ENCODE measurements around the gene GLYATL1B. TPM values are rescaled to one million over a fixed set of nuclear protein-coding genes. Genes with fewer than 3 reads are reported as not detected.
"Not testable (repeated sequence)": the region's sequence is repeated elsewhere in the genome, so short reads cannot be mapped to it uniquely, and the experiment has no call there.

The GLYATL1B gene
- total RNA-seq, 1 donor from 2014 or later: not detected

- TF ChIP-seq CTCF (conservative IDR thresholded peaks at IDR 0.05; ENCODE audit: low read depth, low read length): peak; percentile 85
- DNase-seq (ENCODE audit: low read depth): peak; percentile 10
- H3K4me3 ChIP-seq (ENCODE audit: low read depth, low read length): no peak overlapping the region
Observed at GRCh38 chr11:59097113-59097708, 11.1 kb downstream of the GLYATL1B start.

- DNase-seq (ENCODE audit: low read depth); H3K4me3 ChIP-seq (ENCODE audit: low read depth, low read length): not testable (repeated sequence)
Observed at GRCh38 chr11:59097938-59098337, 11.8 kb downstream of the GLYATL1B start.

GRCh38 chr11:59102259-59102765 lies 16.2 kb downstream of the GLYATL1B start:
- no peak for DNase-seq (ENCODE audit: low read depth)

GRCh38 chr11:59106363-59107336 lies 20.5 kb downstream of the GLYATL1B start, which contains the start of gene FAM111B:
Gene FAM111B (plus strand): TSS chr11:59107237. CDS start chr11:59109626, 2,389 bp downstream.
- DNase-seq (ENCODE audit: low read depth): peak; percentile 61
- peak within 1 kb of the TSS; percentile 63 for H3K4me3 ChIP-seq (ENCODE audit: low read depth, low read length)
- no peak for TF ChIP-seq CTCF (conservative IDR thresholded peaks at IDR 0.05; ENCODE audit: low read depth, low read length)

More at GRCh38 chr11:59102259-59102765, 16.2 kb downstream of the GLYATL1B start:
- peak overlapping the region; percentile 55 for H3K4me3 ChIP-seq (ENCODE audit: low read depth, low read length)
- TF ChIP-seq CTCF (conservative IDR thresholded peaks at IDR 0.05; ENCODE audit: low read depth, low read length): peak; percentile 39

- peak overlapping the region; percentile 63 for H3K4me3 ChIP-seq (ENCODE audit: low read depth, low read length)
- not testable (repeated sequence) for DNase-seq (ENCODE audit: low read depth)
Observed at GRCh38 chr11:59107721-59108120, 21.6 kb downstream of the GLYATL1B start.

GRCh38 chr11:59112494-59112893 lies 26.4 kb downstream of the GLYATL1B start:
- no peak for DNase-seq (ENCODE audit: low read depth)
- no peak for TF ChIP-seq CTCF (conservative IDR thresholded peaks at IDR 0.05; ENCODE audit: low read depth, low read length)
- H3K4me3 ChIP-seq (ENCODE audit: low read depth, low read length): no peak overlapping the region

GRCh38 chr11:59114344-59114743 lies 28.2 kb downstream of the GLYATL1B start:
- TF ChIP-seq CTCF (conservative IDR thresholded peaks at IDR 0.05; ENCODE audit: low read depth, low read length): no peak
- DNase-seq (ENCODE audit: low read depth): no peak
- no peak overlapping the region for H3K4me3 ChIP-seq (ENCODE audit: low read depth, low read length)
